ENCODE data around the gene MBD3L2B.
A peak's percentile ranks its signal among the peaks of the same experiment; 100 is the strongest.
"Not testable (repeated sequence)": the region's sequence is repeated elsewhere in the genome, so short reads cannot be mapped to it uniquely, and the experiment has no call there.

The MBD3L2B gene

GRCh38 chr19:7021331-7021730 lies at the start of gene MBD3L2B:
MBD3L2B (minus strand) TSS chr19:7021431; CDS start chr19:7021397, 34 bp downstream.
- DNase-seq, result not testable (repeated sequence)

- no peak for DNase-seq
Observed at GRCh38 chr19:7069904-7070226, 48.6 kb upstream of the MBD3L2B start.

GRCh38 chr19:7069042-7069903 lies 48.0 kb upstream of the MBD3L2B start, which contains the start of gene ZNF557:
ZNF557 (plus strand) TSS chr19:7069703; CDS start chr19:7075075, 5,372 bp downstream.
- peak; percentile 96 for DNase-seq

- DNase-seq, result no peak
Observed at GRCh38 chr19:7068599-7068998, 47.4 kb upstream of the MBD3L2B start.

- no peak for DNase-seq
Observed at GRCh38 chr19:7067716-7068115, 46.5 kb upstream of the MBD3L2B start.

- DNase-seq, result not testable (repeated sequence)
Observed at GRCh38 chr19:7067122-7067521, 45.9 kb upstream of the MBD3L2B start.

GRCh38 chr19:7063764-7064418 lies 42.7 kb upstream of the MBD3L2B start:
- no peak for DNase-seq

- DNase-seq, result no peak
Observed at GRCh38 chr19:7063339-7063738, 42.1 kb upstream of the MBD3L2B start.

- DNase-seq, result not testable (repeated sequence)
Observed at GRCh38 chr19:7059977-7060376, 38.7 kb upstream of the MBD3L2B start.

- not testable (repeated sequence) for DNase-seq
Observed at GRCh38 chr19:7058576-7058975, 37.3 kb upstream of the MBD3L2B start, which contains the start of gene MBD3L3. MBD3L3 (minus strand) TSS chr19:7058676; CDS start chr19:7058605, 71 bp downstream.

- DNase-seq, result not testable (repeated sequence)
Observed at GRCh38 chr19:7056371-7056770, 35.1 kb upstream of the MBD3L2B start.

GRCh38 chr19:7055679-7056078 lies 34.4 kb upstream of the MBD3L2B start:
- DNase-seq, result not testable (repeated sequence)

- DNase-seq, result not testable (repeated sequence)
Observed at GRCh38 chr19:7054635-7055368, 33.6 kb upstream of the MBD3L2B start.

- not testable (repeated sequence) for DNase-seq
Observed at GRCh38 chr19:7052896-7053295, 31.7 kb upstream of the MBD3L2B start.

GRCh38 chr19:7051421-7051820 lies 30.2 kb upstream of the MBD3L2B start:
- DNase-seq, result not testable (repeated sequence)

GRCh38 chr19:7049021-7049420 lies 27.8 kb upstream of the MBD3L2B start, which contains the start of gene MBD3L2:
MBD3L2 (plus strand) TSS chr19:7049321; CDS start chr19:7049374, 53 bp downstream.
- not testable (repeated sequence) for DNase-seq

- DNase-seq, result not testable (repeated sequence)
Observed at GRCh38 chr19:7041563-7041962, 20.3 kb upstream of the MBD3L2B start.

GRCh38 chr19:7040079-7040478 lies 18.8 kb upstream of the MBD3L2B start, which contains the start of gene MBD3L4:
MBD3L4 (minus strand) TSS chr19:7040179; CDS start chr19:7040144, 35 bp downstream.
- DNase-seq, result not testable (repeated sequence)

- not testable (repeated sequence) for DNase-seq
Observed at GRCh38 chr19:7030278-7030677, 9.0 kb upstream of the MBD3L2B start, which contains the start of gene MBD3L5. MBD3L5 (plus strand) TSS chr19:7030578; CDS start chr19:7030612, 34 bp downstream.

GRCh38 chr19:7028790-7029189 lies 7.6 kb upstream of the MBD3L2B start:
- not testable (repeated sequence) for DNase-seq

GRCh38 chr19:7018828-7019227 lies 2.4 kb downstream of the MBD3L2B start:
- no peak for DNase-seq

- DNase-seq, result no peak
Observed at GRCh38 chr19:7013678-7014077, 7.6 kb downstream of the MBD3L2B start.
